Adrenal gland (tissue), 5 donors: ENCODE results near the gene AKAP1.

Experiments
- CTCF ChIP-seq, 6 experiments: fragments of 450-650 bp in 4 of 6; fragments of 200-600 bp in 2 of 6; sonication (generic) in 1 of 6; IDR thresholded peaks; 1 replicate in 5 of 6; 2 replicates in 1 of 6; pipeline versions ENCODE4 v1.5.1 to v1.8.0; 2016 to 2021; ENCODE audit warnings: antibody characterized with exemption in 6 of 6, mild to moderate bottlenecking in 2 of 6, moderate library complexity in 1 of 6
- POLR2A ChIP-seq, 2 donors: fragments of 450-650 bp; IDR thresholded peaks; one replicate each; pipeline ENCODE4 v1.6.1; 2017; ENCODE audit warnings: antibody characterized with exemption in 2 of 2, mild to moderate bottlenecking in 2 of 2, moderate library complexity in 1 of 2
- donor health status: DM: no; HTN: no; CAD: no.

- TF ChIP-seq POLR2A (IDR thresholded peaks at IDR 0.05) (no peak), CTCF (IDR thresholded peaks at IDR 0.05) (no peak)
Measured at GRCh38 chr17:57124053-57124452, 39.0 kb downstream of the AKAP1 start.
